GM21360 (cell line): ENCODE results near the gene DPH3.
"Not testable (repeated sequence)": the region's sequence is repeated elsewhere in the genome, so short reads cannot be mapped to it uniquely, and the experiment has no call there.

ENCODE experiments used
- ATAC-seq: cut with Tn5 transposase; IDR thresholded peaks from one replicate; pipeline ENCODE4 v1.9.1; 2021; ENCODE audit warnings: mild to moderate bottlenecking, moderate library complexity; ENCODE audit not compliant: unreplicated experiment

The DPH3 gene

DNA sequence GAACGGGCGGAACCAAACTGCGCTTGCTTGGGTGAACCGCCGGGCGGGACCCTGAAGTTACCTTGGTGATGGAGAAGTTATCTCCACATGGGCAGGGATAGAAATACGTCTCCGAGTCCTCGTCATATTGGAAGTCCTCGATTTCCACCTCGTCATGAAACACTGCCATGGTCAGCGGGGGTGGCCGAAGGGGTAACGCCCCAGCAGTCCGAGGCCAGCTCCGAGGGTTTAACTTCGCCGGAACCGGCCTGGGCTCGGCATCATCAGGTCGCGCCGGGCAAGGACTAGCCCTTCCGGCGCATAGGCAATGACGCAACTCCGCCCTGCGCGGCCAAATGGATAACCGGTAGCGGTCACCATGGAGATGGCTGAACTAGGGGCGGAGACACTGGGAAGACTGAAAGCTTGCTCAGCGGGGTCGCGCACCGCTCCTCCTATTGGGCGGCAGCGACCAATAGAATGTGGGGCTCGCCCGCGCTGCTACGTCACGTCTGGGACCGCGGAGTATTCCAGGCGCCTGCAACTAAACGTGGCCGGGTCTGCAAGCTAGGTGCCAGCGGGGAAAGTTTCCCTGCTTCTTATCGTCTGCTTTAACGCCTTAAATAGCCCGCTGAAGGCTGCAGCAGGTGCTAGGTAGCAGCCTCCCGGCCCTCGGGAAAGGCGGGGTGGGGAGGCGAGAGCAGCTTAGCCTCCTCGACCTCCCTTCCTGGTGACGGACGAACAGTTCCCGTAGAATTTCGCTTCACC lies at the start of gene DPH3, which contains the start of gene OXNAD1:
TSS of gene DPH3 (minus strand) at position 236 of the 747 bp plus-strand sequence. CDS start at position 169, 67 bp downstream.
TSS of gene OXNAD1 (plus strand) at position 505 of the 747 bp plus-strand sequence. CDS start 5,741 bp downstream, outside the sequence.
- peak; percentile 98 for ATAC-seq

DNA sequence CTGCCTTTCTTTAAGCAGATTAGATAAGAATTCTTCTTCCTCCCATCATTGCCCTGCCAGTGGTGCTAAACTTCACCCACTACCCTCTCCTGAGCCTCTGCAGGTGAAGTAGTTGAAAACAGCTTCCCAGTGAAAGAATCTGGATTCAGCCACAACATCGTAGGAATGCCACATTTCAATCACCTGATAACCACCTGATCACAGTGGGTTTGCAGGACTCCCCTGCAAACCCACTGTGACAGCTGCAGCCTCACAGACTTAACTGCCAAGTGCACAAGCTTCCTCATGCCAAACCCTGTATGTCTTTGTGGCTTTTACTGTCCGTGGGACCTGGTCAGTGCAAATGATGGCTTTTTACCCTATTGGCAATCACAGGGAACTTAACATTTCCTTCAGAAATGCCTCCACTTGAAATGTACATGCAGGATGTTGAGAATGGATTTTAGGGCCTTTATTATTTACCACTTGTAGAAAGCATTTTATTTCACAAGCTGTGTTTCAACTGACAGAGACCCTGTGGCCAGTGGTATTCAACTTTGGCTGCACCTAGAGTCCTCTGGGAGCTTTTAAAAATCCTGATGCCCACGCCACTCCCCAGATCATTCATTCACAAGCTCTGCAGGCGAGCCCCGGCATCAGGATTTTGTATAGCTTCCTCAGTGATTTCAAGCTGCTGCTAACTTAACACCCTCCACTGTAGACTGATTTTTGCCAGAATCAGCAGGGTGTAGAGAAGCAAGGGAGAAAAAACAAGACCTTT lies 49.3 kb upstream of the DPH3 start:
- ATAC-seq = no peak

DNA sequence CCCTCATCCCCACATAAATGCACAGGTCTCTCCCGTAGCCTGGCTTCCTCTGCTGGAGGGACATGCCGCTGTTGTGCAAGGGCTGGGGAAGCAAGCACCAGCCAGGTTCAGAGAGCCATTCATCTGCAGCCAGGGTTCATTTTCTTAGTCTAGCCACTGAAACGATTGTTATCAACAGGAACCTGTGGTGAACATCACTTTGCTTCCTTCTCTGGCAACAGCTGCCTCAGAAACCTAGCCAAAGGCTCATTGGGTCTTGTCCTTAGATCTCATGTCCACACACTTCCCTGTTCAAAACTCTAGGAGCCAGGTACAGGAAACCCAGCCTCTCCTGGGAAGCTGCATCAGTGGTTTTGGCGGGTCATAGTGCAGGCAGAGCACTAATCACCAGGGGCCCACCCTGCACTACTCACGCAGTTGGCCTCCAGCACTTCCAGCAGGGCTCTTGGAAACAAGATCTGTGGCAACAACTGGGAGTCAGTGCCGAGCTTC lies 47.3 kb upstream of the DPH3 start:
- peak; percentile 52 for ATAC-seq

DNA sequence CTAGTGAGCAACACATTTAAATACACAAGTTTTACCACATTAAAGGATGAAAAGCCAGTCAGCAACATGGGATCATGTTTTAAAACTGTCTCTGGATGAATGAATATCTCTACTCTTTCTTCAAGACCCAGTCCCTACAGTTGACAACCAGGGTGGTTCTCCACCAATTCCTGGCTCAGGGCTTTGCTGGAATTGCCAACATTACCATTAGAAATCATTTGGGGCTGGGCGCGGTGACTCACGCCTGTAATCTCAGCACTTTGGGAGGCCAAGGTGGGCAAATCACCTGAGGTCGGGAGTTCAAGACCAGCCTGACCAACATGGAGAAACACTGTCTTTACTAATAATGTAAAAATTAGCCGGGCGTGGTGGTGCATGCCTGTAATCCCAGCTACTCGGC lies 45.7 kb upstream of the DPH3 start:
- not testable (repeated sequence) for ATAC-seq

DNA sequence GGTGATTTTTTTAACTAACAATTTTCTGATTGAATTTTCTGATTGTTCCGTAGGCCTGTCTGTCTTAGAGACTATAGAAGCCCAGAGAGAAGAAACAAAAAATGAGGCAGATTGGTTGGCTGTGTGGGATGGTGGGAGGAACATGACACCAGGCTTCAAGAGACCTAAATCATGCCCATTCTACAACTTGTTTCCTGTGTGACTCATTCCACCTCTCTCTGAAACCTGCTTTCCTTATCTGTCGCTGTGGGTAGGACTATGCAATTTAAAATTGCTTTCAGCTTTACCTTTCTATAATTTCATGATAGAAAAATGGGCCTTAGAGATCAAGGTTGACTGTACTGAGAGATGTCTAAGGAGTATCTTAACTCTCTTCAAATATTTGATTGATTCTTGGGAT lies 44.8 kb upstream of the DPH3 start:
- peak; percentile 85 for ATAC-seq

DNA sequence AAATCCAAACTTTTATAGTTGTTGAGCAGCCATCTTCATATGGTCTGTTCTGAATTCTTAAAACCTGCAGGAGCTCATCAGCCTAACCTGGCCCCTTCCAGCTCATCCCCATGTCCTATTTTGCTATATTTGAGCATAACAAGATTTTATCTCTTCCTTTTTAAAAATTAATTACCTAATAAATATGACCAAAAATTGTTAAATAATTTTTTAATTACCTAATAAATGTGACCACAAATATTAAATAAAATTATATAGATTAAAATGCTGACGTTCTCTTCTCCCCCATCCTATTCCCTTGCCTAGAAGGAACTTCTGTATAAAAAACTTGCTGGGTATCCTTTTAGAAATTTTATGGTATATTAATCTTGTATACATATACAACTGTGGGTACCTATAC lies 44.0 kb upstream of the DPH3 start:
- ATAC-seq = no peak

DNA sequence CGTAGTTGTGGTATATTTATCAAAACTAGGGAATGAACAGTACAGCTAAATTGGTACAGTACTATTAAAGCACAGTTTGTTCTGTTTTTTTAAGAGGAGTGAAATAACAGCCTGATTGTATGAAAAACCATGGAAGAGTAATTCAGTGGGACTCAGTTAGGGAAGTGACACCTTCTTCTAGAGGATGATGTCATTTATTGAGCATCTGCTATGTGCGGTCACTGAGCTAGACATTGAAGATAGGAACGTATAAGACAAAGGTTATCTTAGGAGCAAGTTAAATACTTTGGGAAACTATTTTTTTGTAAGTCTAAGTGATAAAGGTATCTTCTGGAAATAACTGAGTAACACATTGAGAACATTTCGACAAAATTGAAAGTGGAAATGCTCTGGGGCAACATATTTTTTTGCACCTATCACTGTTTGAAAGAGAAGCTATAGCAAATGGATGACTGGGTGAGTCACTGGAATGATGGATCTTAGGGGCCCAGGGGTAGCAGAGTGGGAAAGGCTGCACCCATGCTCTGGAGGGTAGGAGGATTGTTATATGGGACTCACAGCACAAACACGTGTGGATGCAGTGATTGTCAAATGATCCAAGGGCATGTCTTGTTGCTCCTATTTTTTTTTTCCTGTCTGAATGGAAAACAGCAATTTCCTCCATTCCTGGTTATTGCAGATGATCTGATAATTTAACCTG lies 43.2 kb upstream of the DPH3 start:
- no peak for ATAC-seq

DNA sequence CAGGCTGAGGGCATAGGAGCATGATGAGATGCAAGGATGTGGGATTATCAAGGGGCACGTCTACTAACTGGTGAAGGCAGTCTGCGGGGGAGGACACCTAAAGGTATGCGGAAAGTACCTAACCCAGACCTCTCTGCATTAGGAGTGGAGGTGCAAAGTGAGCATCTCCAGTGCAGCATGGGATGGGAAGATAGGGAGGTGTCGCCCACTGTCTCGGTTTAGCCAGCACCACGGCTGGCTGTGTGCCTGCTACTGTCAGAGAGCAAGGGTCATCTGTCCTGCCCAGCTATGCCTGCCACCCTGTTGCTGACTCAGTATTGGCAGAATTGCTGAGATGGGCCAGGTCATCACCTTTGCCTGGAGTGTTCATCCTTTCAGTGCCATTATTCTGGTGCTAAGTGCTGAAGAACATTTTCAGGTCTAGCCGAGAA lies 40.4 kb upstream of the DPH3 start:
- no peak for ATAC-seq

DNA sequence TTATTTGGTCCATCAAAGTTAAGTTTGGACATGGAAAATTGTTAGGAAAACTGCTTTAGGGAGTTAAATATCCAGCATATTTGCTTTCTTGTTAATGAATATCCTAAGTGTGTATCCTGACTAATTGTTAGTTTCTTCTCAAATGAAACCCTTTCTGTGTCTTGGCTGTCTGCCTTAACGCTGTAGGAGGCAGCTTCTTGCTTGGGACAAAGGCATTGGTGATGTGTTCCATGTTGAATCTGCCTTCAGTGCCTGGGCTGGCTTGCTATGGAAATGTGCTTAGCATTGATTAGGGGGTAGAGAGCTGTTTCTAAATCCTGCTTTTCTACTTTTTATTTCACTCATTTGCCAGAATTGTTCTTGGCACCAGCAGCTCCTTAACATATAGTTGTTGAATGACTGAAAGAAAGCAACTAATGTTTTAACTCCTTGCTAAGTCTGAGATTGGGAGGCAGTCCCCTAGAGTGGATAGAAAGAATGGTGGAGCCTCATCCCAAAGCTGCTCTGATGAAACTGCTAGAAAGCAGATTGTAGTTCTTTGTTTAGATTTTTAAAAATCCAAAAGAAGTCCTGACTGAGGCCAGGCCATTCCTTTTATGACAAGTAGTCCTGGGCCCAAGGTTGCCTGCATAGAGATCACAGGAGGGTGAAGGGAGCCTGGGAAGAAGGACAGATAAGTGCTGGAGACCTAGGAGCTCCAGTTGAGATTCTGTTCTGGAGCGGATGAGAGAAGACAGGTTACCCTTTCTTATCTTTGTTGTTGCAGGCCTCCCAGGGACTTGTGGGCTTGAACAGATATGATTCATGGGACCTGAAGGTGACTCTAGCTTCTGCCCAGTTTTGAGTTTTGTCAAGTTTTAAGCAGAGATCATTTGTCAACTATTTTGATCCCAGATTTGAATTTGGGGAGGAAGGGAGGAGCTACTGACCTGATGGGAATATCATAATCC lies 39.6 kb upstream of the DPH3 start:
- ATAC-seq = no peak

DNA sequence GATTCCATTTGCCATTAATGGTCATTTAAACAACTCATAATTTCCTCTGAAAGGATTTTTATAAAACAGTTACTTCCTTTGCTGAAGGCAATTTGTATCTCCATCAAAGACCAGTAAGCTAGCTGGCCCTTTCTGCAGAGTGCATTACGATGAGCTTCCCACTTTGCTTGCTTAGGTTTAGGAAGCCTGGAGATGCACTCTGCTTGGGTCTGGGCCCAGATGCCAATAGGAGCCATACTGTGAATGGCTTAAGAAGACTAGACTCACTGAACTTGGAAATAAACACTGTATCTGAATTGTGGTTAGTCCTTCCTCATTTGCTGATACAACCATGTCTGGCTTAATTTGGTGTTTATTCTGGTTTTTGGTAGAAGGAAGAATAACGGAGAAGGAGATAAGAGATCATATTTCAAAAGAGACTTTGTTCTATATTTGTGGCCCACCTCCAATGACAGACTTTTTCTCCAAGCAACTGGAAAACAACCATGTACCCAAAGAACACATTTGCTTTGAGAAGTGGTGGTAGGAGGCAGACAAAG lies 38.4 kb upstream of the DPH3 start:
- no peak for ATAC-seq

DNA sequence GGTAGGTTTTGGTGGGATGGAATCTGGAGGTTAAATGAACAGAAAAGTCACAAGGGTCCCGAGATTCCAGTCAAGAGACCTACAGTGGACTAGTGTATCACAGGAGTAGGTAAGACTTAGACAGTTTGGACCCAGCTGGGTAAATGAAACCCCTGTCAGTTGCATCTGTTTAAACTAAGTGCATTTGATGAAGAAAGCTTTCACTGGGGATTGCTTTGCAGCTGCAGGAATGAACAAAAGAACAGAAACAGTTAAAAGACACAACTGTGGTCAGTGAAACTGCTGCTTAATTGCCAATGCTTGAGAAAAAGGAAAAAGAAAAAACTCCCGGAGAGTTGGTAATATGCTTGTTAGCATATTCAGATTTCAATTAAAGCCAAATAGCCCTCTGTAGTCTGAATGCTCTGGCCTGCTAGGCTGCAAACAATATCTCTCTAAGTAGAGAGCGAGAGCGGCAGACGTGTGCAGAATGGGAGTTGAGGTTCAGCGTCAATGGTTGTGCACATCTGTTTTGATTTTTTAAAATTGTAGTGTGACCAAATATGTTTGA lies 37.4 kb upstream of the DPH3 start:
- ATAC-seq = no peak

DNA sequence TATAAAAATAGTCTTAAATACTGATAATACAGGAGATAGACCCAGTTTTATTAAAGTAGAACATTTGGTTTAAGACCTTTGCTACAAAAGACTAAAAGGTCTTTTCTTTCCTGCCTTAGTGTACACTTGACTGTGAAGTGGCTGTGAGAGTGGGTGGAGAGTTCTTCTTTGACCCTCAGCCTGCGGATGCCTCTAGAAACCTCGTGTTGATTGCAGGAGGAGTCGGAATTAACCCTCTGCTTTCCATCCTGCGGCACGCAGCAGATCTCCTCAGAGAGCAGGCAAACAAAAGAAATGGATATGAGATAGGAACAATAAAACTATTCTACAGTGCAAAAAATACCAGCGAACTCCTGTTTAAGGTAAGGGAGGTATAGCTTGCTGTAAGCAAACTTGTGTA lies 36.8 kb upstream of the DPH3 start:
- no peak for ATAC-seq

DNA sequence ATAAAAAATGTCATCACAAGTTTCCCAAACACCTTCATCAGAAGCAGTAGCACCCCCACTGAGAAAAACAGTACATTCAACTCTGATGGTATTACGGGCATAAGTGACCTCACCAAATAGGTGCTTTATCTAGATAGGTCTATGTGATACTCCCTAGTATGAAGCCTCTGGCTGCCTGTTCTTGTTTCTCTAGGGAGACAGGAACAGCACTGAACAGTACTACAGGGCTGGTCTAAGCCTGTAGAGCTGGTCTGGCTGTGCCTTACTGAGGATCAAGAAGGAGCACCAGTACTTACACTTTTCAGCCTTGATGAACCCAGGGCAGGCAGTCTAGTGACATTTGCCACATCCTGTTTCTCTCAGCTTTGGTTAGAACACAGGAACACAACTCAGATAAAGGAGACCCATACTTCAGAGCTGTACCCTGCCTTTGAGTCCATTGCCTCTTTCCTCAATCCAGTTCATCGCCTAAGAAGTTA lies 36.2 kb upstream of the DPH3 start:
- ATAC-seq = no peak

DNA sequence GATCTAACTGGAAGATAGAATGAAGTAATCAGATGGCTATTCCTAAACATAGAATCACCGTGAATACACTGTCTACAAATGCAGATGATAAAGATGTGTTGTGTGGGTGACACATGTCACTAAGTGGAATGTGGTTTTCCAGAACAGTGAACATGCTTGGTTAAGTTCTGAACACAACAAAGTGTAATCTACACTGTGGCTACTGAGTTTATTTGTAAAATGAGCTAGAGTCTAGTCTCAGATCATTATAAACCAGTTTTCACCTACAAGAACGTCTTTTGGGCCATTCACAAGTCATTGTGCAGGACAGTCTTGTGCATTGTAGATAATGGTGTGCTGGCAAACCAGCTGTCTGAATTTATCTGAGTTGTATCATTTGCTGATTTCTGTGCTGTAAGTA lies 35.6 kb upstream of the DPH3 start:
- ATAC-seq = no peak

DNA sequence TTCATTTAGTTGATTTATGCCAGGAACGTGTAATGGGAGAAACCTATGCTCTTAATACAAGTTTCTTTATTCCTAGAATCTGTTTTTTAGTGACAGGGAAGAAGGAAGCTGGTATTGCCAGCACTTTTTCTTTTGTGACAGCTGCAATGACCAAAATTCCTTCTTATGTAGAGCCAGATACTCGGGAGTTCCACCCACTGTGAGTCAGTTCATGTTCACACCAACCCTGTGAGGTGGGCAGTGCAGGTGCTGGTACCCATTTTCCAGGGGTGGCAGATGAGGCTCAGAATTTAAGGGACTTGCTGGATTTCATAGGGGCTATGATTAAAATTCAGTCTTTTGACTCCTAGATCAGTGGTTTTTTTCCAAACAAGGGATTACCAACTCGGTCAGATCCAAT lies 35.0 kb upstream of the DPH3 start:
- no peak for ATAC-seq

DNA sequence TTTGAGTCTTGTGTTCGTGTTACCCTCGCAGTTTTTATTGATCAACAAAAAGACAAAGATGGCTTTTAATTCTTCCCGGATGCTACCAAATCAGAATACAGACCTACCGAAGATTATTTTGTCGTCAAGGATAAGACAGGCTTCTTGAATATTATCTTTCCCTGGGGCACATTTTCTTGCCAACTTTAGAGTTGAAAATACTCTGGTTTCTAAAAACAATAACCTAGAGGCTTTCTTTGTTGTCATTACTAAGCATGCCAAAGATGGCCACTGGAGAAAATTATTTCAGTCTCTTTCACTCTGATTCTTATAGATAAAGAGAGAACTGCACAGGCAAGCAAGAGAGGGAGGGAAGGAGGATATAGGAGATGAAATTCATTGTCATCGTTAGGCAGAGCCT lies 34.1 kb upstream of the DPH3 start:
- no peak for ATAC-seq

DNA sequence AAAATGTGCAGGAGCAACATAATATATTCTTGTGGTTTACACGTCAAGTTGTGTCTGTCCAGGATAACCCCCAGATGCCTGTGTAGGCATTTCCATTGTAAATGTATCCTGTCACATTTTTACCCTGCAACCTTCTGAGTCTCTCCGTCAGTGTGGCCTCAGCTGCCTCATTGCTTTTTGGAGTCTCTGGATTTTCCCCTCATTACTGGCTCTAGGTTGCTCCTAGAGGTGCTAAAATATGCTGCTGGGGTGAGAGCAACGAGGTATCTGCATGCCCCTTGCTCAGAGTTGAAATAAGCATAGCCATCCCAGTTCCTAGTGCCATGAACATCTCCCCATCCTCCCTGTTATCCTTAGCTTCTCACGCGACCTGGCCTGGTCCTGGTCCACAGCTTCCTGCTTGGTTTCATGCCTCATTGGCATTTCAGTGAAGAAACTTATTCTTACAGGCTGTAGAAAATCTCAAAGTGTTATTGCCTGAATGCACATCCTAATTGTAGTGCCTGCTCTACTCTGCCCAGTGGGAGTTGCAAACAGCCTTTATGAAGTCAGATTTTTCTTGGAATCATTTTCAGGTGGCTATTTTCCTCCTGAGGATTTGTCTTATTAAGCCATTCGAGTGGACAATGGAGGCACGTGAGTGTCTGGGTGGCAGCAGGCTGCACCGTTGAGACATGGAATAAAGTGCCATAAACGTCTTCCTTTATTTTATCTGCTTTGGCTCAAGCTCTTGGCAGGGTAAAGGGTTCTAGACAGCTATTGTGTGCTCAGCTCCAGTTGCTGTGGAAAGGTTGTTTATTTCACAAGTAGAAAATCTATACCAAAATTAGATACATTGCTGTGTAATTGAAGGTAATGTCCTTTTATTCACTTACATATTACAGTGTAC lies 33.5 kb upstream of the DPH3 start:
- no peak for ATAC-seq

DNA sequence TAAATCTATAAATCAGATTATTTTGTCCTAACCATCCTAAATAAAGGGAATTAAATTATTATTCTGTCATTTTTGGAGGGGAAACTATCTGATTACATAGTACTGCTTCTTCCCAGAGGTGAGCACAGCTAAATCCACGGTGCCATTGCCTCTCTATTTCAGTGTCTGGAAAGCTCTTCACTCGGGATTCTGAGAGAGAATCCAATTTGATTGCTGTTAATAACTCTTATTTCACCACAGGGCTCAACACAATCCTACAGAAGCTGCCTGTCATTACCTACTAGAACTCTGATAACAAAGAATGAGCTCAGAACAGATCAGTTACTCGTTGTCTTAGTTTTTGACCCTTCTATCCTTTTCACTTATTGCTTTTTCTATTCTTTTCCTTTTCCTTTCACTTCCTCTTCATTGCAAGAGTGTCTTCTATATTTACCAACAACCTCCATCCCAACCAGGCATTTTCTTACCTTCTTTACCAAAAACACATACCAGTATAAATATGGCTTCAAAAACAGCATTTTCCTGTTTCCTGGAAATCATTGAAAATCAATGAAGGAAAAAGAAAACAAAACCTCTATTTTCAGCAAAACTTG lies 30.7 kb upstream of the DPH3 start:
- ATAC-seq = no peak
